HG03280 (cell line): Measurements from ENCODE around the gene NOS1.
"Not testable (repeated sequence)": the region's sequence is repeated elsewhere in the genome, so short reads cannot be mapped to it uniquely, and the experiment has no call there.

Source experiments
- ATAC-seq: cut with Tn5 transposase; IDR thresholded peaks from one replicate; pipeline ENCODE4 v1.9.1; 2021; ENCODE audit warnings: mild to moderate bottlenecking, moderate library complexity; ENCODE audit not compliant: unreplicated experiment

Gene NOS1

DNA sequence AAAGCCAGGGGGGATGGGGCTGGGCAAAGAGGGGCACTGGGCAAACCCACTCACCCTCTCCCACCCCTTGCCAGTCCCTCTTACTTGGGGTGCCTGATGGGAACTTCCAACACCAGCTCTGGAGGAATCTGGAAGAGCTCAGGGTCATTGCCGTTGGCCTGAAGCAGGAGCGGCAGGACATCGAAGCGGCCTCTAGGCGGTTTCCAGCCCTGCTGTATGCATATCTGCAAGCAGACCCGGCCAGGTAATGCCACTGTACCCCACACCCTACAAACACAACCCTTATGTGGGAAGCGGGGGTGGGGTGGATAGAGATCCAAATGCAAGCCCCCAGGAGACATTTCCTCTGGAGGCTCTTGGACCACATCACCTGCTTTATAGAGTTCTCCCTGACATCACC, 83.6 kb downstream of the NOS1 start:
- ATAC-seq: no peak

- ATAC-seq: no peak
Observed at GRCh38 chr12:117273091-117273490, 88.3 kb downstream of the NOS1 start.

DNA sequence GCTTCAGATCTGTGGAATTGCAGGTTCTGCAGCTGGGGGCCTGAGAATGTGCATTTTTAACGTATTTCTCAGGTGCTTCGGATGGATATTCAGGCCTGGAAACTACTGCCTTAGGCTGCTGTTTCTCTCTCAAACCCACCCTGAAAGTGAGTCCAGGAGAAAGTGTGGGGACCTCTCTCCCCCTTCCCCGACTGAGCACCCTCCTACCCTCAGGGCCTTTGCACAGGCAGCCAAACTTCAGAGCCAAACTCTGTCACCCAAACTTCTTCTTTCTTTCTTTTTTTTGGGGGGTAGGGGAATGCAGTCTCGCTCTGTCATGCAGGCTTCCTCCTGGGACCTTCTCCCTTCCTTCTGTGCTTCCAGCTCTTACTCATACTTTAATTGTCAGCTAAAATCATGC, 88.7 kb downstream of the NOS1 start:
- no peak for ATAC-seq

DNA sequence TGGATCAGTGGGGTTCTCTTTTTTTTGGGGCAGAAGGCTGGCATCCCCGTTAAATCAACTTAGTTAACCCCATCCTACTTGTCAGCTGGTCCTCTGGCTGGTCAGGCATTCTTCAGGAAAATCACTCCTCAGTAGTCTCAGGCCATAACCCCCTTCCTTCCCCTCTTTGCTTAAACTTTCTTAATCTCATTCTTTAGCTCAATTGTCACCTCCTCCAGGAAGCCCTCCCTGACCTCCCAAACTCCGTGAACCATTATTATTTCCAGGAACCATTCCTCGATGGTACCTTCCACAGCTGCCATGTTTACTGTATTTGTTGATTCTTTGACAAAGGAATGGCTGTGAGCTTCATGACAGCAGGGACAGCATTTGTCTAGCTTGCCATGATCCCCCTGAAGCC, 98.7 kb downstream of the NOS1 start:
- no peak for ATAC-seq

DNA sequence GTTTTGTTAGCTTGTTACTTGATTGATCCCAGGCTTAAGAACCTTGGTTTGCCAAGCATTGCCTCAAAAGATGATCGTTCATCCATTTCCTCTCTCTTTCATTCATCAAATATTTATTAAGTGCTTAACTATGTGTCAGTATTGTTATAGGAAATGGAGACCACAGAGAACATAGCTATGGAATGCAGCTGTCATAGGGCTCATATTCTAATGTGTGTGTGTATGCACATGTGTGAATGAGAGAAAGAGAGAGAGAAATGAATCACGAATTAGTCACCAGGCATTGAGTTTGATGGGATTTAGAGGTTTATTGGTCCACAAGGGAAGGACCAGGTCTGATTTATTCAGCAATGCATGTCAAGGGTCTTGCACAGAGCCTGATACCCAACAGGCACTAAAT, 100.2 kb downstream of the NOS1 start:
- no peak for ATAC-seq

DNA sequence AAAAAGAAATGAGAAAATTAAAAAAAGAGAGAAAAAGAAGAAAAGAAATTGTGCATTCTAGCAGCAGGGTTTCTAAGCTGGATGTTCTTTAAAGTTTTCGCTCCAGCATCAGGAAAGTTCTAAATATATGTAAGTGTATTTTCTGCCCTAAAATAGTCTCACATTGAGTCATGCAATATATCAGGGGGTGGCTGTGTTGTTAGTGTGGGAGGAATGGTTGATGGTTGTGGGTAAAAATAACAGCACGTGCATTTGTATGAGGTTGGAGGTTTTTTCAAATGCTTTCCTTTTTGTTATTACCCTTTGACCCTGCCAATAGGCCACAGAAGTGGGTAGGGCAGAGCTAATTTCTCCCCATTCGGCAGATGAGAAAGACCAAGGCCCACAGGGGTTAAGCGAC, 106.0 kb downstream of the NOS1 start:
- no peak for ATAC-seq

GRCh38 chr12:117243488-117243887, 117.9 kb downstream of the NOS1 start:
- ATAC-seq: no peak

GRCh38 chr12:117241697-117242096, 119.7 kb downstream of the NOS1 start:
- no peak for ATAC-seq

GRCh38 chr12:117240081-117240755, 121.2 kb downstream of the NOS1 start:
- ATAC-seq: no peak

- ATAC-seq: no peak
Observed at GRCh38 chr12:117236456-117237001, 124.9 kb downstream of the NOS1 start.

- ATAC-seq: no peak
Observed at GRCh38 chr12:117235261-117235660, 126.2 kb downstream of the NOS1 start.

DNA sequence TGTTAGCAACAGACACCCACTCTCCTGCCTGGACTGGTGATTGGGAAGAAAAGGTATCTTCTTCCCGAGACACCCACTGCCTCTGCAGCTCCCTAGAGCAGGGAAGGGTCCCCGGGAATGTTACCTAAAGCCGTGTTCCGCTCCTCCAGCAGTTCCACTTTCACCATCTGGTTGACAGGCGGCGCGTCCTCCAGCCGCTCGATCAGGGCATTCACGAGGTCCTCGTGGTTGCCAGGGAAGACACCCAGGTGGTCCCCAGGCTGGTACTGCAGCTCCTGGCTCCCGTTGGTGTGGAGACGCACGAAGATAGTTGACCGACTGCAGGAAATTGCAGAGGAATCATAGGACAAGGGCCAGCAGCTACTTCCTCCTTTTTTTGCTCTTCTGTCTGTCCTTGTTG, 127.0 kb downstream of the NOS1 start:
- ATAC-seq: no peak

DNA sequence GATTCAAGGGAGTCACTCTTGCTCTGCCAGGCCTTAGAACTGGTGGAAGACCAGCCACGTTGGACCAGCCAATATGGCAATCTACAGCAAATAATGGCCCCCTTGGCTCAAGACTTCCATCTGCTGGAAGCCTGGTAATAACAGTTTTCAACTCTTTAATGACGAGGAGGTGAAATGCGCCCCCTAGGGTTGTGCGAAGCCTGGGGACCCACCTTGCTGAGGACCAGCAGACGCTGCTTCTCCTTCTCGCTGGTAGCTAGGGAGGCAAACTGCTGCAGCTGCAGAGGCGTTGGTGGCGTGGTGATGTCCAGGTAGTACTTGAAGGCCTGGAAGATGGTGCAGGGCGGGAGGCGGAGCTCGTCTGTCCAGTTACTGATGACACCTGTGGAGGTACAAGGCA, 129.7 kb downstream of the NOS1 start:
- no peak for ATAC-seq

DNA sequence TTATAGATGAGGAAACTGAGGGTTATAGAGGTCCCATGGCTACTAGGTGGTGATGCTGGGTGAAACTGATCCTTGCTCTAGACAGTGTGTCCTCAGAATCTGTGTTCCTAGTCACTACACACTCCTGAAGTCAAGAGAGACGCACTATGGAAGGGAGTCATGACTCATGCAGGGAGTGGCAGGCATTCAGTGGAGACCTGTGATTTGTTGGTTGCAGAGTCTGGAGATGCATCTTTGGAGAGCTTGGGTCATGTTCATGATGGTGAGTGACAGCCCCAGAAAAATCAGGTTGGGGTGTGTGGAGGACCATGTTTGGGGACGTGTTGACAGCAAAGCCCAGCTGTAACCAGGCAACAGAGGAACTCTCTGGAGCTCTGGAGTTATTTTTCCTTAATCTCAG, 133.2 kb downstream of the NOS1 start:
- ATAC-seq: no peak

GRCh38 chr12:117227000-117227653, 134.3 kb downstream of the NOS1 start:
- no peak for ATAC-seq

DNA sequence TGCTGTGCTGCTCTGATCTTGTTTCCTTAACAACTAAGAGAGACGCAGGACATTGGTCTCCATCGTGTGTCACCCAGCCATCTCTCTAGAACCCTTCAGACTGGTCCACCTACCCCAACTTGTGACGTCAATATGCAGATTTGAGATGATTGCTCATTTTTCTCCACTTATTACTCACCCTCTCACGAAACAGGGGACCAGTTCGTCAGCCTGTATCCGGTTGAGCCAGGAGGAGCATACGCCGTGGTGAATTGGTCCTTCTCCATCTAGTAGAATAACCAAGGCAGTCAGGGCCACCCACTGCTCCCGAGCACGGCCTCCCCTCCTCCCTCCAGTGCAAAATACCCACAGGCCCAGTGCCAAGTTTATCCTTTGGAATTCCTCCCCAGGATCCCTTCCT, 134.9 kb downstream of the NOS1 start:
- no peak for ATAC-seq

DNA sequence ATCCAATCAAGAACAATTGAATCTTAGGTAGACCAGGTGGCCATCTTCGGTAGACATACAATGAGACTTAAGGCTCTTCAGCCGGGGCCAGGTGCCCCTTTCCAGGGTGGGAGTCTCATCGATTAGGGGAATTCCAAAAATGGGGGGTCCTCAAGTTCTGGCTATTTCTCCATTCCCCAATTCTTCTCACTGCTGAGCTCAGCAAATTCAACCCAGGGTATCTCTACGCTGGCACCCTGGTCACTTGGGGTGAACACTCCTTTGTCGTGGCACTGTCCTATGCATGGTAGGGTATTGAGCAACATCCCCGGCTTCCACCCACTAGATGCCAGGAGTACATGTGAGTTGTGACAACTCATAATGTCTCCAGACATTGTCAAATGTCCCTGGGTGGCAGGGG, 136.2 kb downstream of the NOS1 start:
- no peak for ATAC-seq

DNA sequence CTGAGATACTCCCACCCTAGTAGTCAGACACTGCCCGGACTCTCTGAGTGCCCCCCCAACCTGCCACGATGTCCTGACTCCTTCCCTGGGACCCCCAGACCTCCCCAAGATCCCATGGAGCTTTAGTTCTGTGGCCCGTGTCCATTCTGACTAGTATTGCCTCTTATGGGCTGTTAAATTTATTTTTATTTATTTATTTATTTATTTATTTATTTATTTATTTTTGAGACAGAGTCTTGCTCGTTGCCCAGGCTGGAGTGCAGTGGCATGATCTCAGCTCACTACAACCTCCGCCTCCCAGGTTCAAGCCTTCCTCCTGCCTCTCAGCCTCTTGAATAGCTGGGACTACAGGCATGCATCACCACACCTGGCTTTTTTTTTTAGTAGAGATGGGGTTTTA, 140.5 kb downstream of the NOS1 start:
- not testable (repeated sequence) for ATAC-seq

GRCh38 chr12:117218149-117218548, 143.3 kb downstream of the NOS1 start:
- no peak for ATAC-seq

DNA sequence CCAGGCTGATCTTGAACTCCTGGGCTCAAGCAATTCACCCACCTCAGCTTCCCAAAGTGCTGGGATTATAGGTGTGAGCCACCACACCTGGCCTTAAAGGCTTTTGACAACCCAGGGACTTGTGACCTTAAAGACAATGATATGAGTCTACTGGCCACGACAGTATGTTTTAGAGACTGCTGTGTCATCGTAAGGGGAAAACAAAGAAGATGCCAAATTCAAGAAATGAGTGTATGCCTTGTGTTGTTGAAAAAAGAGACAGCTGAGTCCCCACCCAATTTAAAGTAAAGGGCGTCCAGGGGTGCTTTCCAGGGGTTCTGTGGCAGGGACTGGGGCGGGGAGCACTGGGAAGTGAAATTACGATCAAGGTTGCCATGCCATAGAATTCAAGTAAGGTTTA, 144.7 kb downstream of the NOS1 start:
- no peak for ATAC-seq

- ATAC-seq: no peak
Observed at GRCh38 chr12:117214797-117215196, 146.6 kb downstream of the NOS1 start.

DNA sequence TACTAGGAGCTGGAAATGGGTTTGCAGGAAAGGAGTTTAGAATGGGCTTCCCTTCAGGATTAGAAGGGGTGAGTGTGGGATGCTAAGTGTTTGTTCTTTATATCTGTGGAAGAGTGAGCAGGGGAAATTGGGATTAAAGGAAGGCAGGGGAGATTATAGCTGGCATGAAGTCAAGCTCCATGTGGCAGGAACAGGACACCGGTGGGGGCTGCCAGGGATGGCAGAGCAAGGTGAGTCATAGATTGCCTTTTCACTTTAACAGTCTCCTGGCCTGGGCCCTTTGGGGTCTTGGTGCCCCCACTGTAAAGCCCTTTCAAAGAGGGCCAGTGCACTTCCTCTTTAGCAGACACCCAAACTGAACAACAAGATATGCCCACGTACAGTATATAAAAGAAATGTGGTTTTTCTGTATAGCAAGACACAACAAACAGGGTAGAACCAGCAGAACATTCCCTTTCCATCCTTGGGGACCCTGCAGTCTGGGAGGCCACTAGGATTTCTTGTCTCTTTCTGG, 148.1 kb downstream of the NOS1 start:
- ATAC-seq: no peak
